Thoracic aorta (tissue), 2 donors: ENCODE measurements around the gene OSBPL7. TPM values are rescaled to one million over a fixed set of nuclear protein-coding genes. Genes with fewer than 3 reads are reported as not detected.
A peak's percentile ranks its signal among the peaks of the same experiment; 100 is the strongest.

Experiments
- ATAC-seq: fragments of 150-250 bp; one replicate; pipeline ENCODE4 v1.8.0; 2017; ENCODE audit warnings: low read depth; ENCODE audit not compliant: insufficient number of reproducible peaks, low FRiP score
- DNase-seq: peaks from one replicate; pipeline ENCODE4 v3.0.0-alpha.2; 2020; ENCODE audit warnings: low spot score
- H3K27ac ChIP-seq, 2 donors: fragments of 200-600 bp; sonication (generic); 1 replicate in 1 of 2; 2 replicates in 1 of 2; pipeline ENCODE4 v1.5.1; 2016; ENCODE audit warnings: mild to moderate bottlenecking in 2 of 2, moderate library complexity in 2 of 2
- H3K27me3 ChIP-seq: fragments of 200-600 bp; sonication (generic); replicated peaks from 2 replicates; pipeline ENCODE4 v1.6.0; 2016; ENCODE audit warnings: mild to moderate bottlenecking; ENCODE audit not compliant: insufficient read depth
- H3K36me3 ChIP-seq: fragments of 200-600 bp; sonication (generic); one replicate; pipeline ENCODE4 v1.5.1; 2016
- H3K4me1 ChIP-seq, 2 donors: fragments of 200-600 bp; sonication (generic); 1 replicate in 1 of 2; 2 replicates in 1 of 2; pipeline versions ENCODE4 v1.5.1 to v1.6.0; 2016; ENCODE audit warnings: low read depth in 2 of 2, mild to moderate bottlenecking in 1 of 2; ENCODE audit not compliant: control insufficient read depth in 1 of 2
- H3K4me3 ChIP-seq: fragments of 200-600 bp; sonication (generic); 2 replicates; pipeline ENCODE4 v1.5.1; 2016; ENCODE audit warnings: mild to moderate bottlenecking
- H3K9me3 ChIP-seq: fragments of 200-600 bp; sonication (generic); 2 replicates; pipeline ENCODE4 v1.5.1; 2016
- total RNA-seq, 2 donors: library from RNA; depleted of rRNA; stranded (reverse); fragments of >200 nt; gene quantifications; one replicate each; pipeline versions ENCODE4 v1.1.0 to v1.2.3, GENCODE V29; 2016
- TF ChIP-seq, protein P1 (sequence below): fragments of 200-600 bp; sonication (generic); IDR thresholded peaks from one replicate; pipeline ENCODE4 v1.5.1; 2019; ENCODE audit warnings: antibody characterized with exemption

Gene OSBPL7
- total RNA-seq, 2 donors from 2014 or later, result 15.5 to 20.0 TPM

DNA sequence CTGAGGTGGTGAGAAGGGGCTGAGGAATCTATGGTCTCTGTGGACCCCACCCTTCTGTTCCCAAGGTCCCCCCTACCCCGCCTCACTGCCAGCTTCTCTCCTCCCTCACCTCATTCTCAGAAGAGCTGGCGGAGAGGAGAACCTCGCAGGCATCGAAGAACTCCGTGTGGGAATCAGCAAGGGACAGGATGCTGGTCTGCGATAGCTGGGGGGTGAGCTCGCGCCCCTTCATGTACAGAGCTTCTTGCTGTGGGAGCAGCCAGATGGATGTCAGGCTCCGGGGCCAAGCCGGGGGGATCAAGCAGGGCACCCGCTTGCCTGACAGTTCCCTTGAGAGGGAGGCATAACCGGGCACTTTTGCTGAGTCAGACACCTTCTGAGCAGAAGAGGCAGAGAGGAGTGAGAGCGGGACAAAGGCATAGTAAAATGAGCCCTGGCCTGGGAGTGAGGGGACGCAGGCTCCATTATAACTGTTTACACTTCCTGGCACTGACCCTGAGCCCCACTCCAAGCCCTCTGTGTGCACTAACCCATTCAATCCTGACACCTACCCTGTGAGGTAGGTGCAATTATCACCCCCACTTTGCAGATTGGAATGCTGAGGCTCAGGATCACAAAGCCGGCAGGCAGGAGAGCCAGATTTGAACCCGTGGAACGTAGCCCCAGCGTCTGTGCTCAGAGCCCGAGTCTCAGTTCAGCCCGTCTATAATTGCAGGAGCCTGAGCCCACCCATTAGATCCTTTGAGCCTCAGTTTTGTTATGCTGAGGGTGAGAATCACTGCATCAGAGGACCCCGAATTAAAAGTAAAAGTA is 6.3 kb downstream of the OSBPL7 start:
- H3K27me3 ChIP-seq, result no peaks in the 10 kb centered on the region
- no peaks in the 10 kb centered on the region for H3K9me3 ChIP-seq
- no peak overlapping the region for H3K4me3 ChIP-seq
- TF ChIP-seq, protein P1, sequence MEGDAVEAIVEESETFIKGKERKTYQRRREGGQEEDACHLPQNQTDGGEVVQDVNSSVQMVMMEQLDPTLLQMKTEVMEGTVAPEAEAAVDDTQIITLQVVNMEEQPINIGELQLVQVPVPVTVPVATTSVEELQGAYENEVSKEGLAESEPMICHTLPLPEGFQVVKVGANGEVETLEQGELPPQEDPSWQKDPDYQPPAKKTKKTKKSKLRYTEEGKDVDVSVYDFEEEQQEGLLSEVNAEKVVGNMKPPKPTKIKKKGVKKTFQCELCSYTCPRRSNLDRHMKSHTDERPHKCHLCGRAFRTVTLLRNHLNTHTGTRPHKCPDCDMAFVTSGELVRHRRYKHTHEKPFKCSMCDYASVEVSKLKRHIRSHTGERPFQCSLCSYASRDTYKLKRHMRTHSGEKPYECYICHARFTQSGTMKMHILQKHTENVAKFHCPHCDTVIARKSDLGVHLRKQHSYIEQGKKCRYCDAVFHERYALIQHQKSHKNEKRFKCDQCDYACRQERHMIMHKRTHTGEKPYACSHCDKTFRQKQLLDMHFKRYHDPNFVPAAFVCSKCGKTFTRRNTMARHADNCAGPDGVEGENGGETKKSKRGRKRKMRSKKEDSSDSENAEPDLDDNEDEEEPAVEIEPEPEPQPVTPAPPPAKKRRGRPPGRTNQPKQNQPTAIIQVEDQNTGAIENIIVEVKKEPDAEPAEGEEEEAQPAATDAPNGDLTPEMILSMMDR, result no peak
- H3K36me3 ChIP-seq, result peaks cover 42% of the 10 kb centered on the region
- peaks cover 0 to 6% of the 10 kb centered on the region in 2 donors for H3K4me1 ChIP-seq
- no peak overlapping the region for H3K27ac ChIP-seq
- ATAC-seq (no peak), DNase-seq (no peak)

GRCh38 chr17:47813512-47814031 is 8.0 kb downstream of the OSBPL7 start:
- no peak overlapping the region for H3K27ac ChIP-seq
- TF ChIP-seq, protein P1, result no peak
- H3K4me1 ChIP-seq, result peaks cover 0 to 16% of the 10 kb centered on the region in 2 donors
- ATAC-seq, result no peak
- peaks cover 41% of the 10 kb centered on the region for H3K36me3 ChIP-seq
- DNase-seq, result no peak
- no peak overlapping the region for H3K4me3 ChIP-seq
- no peaks in the 10 kb centered on the region for H3K9me3 ChIP-seq
- H3K27me3 ChIP-seq, result no peaks in the 10 kb centered on the region

DNA sequence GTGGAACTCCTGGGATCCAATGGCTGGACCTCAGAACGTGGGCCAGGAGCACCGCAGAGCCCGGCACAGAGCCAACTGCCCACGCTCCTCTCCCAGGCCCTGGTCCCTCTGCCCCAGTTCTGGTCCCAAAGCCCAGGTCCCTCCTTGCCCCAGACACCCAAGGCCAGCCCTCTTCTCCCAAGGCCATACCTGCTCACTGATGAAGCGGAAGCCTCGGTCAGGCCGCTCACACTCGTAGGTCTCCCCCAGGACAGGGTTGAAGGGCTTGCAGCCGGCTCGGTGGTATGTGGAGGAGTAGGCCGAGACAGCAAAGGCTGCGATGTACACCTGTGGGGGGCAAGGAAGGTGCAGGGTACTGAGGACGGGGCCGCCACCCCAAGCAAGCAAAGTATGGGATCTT is 8.5 kb downstream of the OSBPL7 start:
- ATAC-seq (no peak), DNase-seq (no peak)
- Histone ChIP-seq H3K9me3 (no peaks in the 10 kb centered on the region), H3K4me3 (no peak overlapping the region), H3K36me3 (peaks cover 41% of the 10 kb centered on the region), H3K27ac (no peak overlapping the region), H3K4me1 (peaks cover 0 to 16% of the 10 kb centered on the region in 2 donors), H3K27me3 (no peaks in the 10 kb centered on the region)
- TF ChIP-seq, protein P1, result no peak

DNA sequence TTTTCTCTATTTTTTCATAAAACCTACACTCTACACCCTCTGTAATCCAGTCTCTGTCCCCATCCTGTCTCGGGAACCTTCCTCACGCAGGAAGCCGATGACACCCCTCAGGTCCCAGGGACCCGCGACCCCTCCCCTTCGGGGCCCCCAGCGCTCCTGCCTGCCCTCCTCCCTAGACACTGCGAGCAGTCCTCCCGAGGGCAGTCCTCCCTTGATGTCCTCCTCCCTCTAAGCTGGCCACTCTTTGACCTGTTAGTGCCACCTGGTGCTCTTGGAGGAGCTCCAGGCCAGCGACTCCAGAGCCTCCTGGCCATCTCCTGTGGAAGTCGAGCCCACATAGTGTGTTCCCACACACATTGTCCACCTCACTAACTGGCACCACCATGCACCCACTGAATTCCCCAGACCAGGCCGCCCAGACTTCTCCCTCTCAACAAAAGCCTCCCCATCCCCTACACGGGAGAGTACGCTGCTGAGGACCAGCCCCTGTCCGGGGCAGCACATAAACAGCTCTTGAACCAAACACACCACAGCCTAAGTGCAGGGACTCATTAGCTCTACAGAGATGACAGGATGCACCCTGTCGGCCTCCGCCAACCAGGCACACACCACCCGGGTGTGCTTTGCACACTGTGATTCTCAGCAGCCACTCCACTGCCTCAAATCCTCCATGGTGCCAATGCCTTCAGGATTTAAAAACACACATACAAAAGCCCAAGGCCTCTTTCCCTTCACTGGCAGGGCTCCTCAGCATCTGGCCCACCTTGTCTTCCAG is 9.3 kb downstream of the OSBPL7 start:
- Histone ChIP-seq H3K9me3 (no peaks in the 10 kb centered on the region), H3K4me3 (no peak overlapping the region), H3K27me3 (no peaks in the 10 kb centered on the region), H3K27ac (no peak overlapping the region), H3K4me1 (peaks cover 0 to 16% of the 10 kb centered on the region in 2 donors), H3K36me3 (peaks cover 44% of the 10 kb centered on the region)
- TF ChIP-seq, protein P1, result no peak
- DNase-seq (no peak), ATAC-seq (no peak)

DNA sequence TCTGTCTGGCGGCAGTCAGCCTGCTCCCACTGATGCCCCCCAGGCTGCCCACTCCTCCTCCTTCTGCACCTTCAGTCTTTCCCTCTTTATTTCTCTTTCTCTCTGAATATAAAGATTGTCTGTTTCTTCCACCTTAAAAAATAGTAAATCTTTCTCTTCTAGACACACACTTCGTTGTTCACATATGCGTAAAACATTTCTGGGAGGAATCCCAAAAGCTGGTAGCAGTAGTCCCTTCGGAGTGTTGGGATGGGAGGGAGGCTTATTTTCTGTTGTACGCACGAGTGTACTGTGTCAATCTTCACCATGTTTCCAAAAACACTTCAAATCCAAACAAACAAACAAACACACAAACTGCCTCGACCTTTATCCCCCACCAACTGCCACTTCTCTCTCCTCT is 9.9 kb downstream of the OSBPL7 start:
- Histone ChIP-seq H3K27me3 (no peaks in the 10 kb centered on the region), H3K36me3 (peaks cover 41% of the 10 kb centered on the region), H3K4me1 (peaks cover 0 to 16% of the 10 kb centered on the region in 2 donors), H3K4me3 (no peak overlapping the region), H3K27ac (peak overlapping the region in 1 of 2 donors; percentile 30), H3K9me3 (no peaks in the 10 kb centered on the region)
- no peak for ATAC-seq
- TF ChIP-seq, protein P1, result no peak
- DNase-seq, result no peak
